ENCODE results near the gene GTPBP3.
"Not testable (repeated sequence)": the region's sequence is repeated elsewhere in the genome, so short reads cannot be mapped to it uniquely, and the experiment has no call there.

GTPBP3 gene, protein sequence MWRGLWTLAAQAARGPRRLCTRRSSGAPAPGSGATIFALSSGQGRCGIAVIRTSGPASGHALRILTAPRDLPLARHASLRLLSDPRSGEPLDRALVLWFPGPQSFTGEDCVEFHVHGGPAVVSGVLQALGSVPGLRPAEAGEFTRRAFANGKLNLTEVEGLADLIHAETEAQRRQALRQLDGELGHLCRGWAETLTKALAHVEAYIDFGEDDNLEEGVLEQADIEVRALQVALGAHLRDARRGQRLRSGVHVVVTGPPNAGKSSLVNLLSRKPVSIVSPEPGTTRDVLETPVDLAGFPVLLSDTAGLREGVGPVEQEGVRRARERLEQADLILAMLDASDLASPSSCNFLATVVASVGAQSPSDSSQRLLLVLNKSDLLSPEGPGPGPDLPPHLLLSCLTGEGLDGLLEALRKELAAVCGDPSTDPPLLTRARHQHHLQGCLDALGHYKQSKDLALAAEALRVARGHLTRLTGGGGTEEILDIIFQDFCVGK

DNA sequence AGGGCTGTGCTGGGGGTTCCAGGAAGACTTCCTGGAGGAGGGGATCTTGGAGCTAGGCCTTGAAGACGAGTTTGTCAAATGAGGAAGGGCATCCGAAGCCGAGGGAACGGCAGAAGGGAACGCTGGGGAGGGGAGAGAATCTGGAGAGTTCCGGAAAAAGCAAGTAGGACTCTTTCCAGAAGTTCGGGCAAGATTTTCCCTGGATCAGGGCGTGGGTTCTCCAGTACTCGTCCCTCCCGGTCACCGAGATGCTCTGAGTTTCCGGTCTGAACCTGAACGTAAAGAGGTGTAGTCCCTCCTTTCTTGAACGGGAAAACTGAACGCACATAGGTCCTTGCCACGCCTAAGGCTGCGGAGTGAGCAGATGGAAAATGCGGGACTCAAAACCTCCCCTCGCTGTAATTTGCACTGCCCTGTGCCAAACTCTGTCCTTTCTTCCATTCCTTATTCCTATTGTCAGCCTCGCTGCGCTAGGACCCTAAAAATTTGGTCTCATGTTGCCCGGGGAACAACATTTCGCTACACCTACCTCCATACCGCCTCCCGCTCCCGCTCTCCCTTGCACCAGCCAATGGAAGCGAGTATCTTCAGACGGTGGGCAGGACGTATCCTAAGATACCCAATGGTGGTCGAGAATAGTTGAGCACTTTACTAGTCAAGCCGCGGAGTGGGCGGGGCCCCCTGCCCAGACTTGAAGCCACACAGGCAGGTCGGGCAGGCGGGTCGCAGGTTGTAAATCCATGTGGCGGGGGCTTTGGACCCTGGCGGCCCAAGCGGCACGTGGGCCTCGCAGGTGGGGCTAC lies at the start of gene GTPBP3:
Gene GTPBP3, plus strand, starts transcription at position 682 of the 803 bp plus-strand sequence. Its CDS starts 59 bp downstream, at position 741.
- peak; percentile 97 for DNase-seq

DNA sequence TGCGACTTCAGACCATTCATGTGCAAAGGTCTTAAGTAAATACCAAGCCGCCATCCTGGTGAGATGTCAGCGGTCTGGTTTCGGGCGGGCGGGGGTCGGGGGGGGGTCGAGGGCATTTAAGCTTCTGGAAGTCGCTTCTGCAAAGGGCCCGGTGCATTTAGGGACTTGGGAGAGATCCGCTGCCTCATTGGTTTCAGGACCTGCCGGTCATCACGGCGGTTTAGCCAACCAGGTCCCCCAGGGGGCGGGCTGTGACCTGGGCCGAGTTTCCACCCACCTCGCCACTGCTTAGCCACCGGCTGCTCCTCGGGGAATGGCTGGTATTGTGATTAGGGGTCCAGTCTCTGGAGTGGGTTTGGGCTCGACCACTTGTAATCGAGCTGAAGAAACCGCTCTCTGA lies 47.9 kb upstream of the GTPBP3 start:
- no peak for DNase-seq

DNA sequence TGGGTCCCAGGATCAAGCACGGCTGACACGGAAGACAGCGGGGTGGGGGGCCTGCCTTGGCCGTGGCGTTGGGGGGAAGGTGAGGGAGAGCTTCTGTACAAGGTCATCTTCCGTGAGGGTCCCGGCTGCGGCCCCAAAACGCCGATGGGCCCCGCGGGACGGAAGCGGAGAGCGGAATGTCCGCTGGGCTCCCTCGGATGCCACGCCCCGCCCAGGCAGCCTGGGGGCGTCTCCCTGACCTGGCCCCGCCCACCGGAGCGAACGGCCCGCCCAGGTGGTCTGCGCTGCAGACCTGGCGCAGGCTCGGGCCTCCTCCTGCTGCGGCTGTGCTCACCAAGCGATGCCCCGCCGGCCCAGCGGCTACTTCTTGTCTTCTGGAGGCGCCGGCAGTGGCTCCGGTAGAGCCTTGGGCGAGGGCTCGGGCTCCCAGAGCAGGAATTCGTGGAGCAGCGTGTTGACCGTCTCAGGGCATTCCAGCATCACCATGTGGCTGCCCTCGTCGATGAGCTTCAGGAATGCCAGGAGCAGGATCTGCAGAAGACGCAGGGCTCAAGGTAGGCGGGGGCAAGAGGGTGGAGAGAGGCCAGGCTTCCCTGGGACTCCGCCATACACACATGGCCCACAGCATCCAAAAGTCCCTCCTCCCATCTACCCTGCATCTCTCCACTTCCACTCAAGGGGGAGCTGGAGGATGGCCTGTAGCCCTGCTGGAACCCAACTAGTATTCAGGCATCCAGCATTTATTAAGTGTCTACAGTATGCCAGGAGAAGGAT lies 44.9 kb upstream of the GTPBP3 start:
- peak; percentile 16 for DNase-seq

DNA sequence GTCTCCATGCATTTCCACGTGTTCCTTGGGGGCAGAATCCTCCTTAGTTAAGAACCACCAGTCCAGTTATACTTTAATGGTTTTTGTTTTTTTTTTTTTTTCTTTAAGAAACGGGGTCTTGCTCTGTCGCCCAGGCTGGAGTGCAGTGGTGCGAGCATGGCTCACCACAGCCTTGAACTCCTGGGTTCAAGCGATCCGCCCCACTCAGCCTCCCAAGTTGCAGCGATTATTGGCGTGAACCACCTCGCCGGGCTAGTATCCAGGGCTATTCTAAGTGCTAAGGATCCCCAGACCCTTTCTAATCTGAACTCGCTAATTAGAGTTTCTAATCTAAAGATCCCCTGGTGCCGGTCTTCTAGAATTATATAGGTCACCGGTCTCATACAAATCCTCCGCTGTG lies 43.7 kb upstream of the GTPBP3 start:
- DNase-seq, result no peak

DNA sequence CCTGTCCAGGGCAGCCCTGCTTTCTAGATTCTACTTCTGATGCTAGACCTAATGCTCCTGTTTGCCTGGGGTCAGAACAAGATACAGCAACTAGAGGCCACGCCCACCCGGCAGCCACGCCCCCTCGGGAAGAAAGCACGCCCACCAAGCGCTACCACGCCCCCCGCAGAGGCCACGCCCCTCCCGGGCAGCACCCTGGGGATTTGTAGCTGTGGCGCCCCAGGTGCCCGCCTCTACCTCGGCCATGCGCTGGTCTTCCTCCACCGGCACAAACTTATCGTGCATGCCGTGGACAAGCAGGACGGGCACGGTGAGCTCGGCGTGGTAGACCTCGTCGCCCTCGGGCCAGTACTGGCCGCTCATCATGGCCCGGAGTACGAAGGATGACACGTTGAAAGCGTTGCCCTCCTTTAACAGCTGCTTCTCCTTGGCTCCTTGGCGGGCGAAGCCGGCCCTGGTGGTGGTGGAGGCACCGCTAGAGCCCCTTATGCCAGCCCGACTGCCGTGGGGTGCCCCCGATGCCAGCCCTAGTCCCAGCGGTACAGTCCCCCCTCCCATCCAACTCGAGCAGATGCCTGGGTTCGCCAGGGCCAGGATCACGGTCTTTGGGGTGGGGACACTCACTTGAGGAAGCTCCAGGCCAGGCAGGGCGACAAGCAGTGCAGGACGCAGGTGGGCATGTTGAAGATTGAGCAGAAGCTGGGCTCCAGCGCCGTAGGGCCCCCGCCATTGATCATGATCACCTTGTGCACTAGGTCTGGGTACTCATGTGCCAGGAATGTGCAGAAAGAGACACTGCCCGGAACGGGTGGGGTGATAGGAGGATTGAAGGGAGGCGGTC lies 43.1 kb upstream of the GTPBP3 start:
- DNase-seq, result no peak

DNA sequence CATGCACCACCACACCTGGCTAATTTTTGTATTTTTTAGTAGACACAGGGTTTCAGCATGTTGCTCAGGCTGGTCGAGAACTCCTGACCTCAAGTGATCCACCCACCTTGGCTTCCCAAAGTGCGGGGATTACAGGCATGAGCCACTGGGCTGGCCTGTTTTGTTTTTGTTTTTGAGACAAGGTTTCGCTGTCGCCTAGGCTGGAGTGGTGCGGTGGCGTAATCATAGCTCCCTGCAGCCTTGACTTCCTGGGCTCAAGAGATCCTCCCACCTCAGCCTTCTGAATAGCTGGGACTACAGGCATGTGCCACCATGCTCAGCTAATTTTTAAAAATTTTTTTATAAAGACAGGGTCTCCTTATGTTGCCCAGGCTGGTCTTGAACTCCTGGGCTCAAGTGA lies 41.8 kb upstream of the GTPBP3 start:
- not testable (repeated sequence) for DNase-seq

DNA sequence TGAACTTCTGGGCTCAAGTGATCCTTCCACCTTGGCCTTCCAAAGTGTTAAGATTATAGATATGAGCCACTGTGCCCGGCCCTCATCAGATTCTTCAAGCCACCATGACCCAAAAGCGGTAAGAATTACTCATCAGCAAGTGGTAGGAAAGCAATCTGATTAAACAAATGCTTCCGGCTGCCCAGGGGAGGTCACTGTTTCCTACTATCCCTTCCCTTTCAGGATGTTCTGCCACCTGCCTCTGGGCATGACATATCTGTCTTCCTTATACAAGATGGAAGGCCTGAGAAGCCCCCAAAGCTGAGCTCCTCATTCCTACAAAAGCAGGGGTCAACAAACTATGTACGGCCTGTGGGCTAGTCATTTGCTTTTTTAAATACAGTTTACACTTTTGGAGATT lies 41.1 kb upstream of the GTPBP3 start:
- no peak for DNase-seq

DNA sequence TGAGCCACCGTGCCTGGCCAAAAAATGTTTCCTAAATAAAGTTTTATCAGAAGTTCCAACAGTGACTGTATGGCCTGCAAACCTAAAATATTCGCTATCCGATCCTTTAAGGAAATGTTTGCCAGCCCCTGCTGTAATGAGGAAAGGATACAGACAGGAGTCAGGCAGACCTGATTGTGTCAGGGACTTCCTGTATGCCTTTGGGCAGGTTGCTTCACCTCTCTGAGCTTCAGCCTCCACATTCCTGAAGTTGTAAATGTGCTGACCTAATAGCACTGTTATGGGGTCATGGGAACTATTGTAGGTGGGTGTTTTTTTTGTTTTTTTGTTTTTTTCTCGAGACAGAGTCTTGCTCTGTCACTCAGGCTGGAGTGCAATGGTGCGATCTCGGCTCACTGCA lies 40.4 kb upstream of the GTPBP3 start:
- no peak for DNase-seq

- no peak for DNase-seq
Observed at GRCh38 chr19:17300992-17301619, 36.2 kb upstream of the GTPBP3 start.

DNA sequence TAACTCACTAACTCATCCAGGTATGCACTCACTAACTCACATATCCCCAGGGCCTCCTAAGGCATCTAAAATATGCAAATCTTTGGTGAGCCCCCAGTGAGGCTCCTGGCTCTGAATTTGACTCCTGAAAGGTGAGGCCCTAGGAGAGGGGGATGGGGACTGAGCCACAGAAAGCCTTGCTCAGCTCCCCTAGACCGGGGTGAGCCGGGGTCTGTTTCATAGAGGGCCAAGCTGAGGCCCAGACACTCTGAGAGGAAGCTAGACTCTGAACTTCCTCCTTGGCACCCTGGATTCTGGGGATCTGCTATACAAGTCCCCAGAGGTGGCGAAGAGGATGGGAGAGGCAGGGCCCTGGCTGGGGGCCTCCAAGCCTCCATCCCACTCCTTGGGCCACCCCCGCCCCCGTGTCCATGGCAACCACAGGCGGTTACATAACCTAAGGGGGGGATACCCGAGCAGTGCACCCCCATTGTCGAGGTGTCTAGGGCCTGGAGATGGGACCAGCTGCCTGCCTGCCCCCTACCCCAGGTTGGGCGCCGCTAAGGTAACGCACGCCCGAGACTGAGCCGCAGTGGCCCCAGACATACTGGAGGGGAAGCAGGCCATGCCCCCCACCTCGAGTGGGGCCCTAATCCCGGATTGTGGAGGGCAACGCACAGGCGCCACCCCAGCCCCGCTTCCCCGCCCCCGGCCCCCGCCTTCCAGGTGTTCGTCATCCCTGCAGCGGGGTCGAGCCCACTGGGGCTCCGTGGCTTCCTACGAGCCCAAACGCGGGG lies 34.8 kb upstream of the GTPBP3 start:
- DNase-seq, result no peak

- peak; percentile 77 for DNase-seq
Observed at GRCh38 chr19:17303167-17303939, 34.0 kb upstream of the GTPBP3 start, which contains the start of gene ABHD8. ABHD8 (minus strand) TSS chr19:17303425; CDS start chr19:17301616, 1,809 bp downstream.

GRCh38 chr19:17303940-17304267 lies 33.4 kb upstream of the GTPBP3 start:
- DNase-seq, result no peak

DNA sequence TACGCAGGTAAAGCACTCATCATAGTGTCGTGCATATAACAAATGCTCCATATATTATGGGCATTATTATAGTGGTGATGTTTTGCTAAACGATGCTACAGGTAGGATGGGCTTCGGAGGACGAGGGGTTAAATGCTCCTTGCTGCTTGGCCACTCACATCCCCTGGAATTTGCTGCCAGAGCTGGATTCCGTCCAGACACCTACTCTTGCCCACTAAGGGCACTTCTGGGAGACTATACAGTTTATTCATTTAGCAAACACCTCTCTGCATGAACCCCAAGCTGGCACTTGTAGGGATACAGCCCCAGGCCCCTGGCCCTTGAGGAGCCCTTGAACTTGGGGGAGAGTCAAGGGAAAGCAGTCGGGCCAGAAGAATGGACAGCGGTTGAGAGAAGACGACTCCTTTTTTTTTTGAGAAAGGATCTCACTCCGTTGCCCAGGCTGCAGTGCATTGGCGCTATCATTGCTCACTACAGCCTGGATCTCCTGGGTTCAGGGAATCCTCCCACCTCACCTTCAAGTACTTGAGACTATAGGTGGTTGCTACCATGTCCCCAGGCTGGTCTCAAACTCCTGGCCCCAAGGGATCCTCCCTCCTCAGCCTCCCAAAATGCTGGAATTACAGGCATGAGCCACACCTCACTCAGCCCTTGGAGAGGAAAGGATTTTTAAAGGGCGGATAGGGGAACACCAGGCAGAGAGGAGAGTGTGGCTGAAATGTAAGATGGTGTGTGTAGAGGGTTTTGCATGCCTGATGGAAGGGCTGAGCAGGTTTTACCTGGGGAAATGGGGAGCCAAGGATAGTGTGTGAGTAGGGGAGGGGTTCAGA lies 32.8 kb upstream of the GTPBP3 start:
- DNase-seq, result no peak

DNA sequence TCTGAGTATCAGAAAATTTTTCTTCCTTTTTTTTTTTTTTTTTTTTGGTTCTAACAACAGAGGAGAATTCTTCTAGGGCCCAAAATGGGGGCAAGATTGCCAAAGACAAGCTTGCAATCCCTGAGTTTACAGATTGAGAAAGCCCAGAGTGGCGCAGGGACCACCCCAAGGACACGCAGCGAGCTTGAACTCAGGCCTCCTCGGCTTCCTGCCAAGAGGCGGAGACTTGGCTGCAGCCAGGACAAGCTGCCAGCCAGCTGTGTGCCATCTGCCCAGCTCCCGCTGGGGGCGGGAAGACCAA lies 32.2 kb upstream of the GTPBP3 start:
- DNase-seq, result no peak

DNA sequence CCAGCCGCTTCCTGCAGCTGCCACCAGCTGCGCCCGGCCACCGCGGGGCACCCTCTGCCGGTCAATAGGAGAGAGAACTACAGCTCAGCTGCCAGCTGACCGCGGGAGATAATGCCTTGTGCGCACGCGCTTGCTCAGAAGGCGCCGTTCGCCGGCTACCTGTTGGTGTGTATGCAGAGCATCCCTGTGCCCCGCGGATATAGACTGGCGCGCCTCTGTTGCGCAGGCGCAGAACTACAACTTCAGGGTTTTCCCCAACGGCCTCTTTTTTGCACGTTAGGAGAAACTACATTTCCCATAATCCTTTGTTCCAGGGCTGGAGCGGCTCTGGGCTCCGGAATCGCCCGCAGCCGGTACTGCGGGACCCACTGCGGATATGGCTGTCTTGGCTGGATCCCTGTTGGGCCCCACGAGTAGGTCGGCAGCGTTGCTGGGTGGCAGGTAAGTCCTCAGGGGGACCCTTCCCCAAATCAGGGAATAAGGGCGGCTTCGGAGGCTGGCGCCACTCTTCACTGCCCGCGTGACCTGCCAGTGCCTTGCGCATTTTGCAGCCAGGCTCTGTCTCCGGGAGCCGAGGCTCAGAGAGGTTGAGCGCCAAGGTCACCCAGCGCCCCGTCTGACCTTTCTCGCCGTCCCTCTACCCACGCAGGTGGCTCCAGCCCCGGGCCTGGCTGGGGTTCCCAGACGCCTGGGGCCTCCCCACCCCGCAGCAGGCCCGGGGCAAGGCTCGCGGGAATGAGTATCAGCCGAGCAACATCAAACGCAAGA lies 31.7 kb upstream of the GTPBP3 start, which contains the start of gene MRPL34:
Gene MRPL34, plus strand, starts transcription at position 356 of the 768 bp plus-strand sequence. Its CDS starts 21 bp downstream, at position 377.
- DNase-seq, result peak; percentile 99

DNA sequence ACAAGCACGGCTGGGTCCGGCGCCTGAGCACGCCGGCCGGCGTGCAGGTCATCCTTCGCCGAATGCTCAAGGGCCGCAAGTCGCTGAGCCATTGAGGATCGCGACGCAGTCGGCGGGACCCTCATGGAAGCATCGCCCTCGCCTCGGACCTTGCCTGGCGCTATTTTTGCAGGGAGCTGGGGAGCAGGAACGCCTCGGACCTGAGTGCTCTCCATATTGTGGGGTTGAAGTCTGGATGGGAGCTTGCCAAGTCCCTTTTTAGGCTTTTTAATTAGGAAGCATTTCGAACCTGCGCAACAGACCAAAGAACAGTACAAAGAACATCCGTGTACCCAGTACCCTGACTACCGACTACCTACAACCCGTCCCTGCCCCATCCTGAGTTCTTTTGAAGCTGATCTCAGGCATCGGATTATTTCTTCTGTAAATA lies 31.1 kb upstream of the GTPBP3 start:
- DNase-seq, result no peak

- DNase-seq, result no peak
Observed at GRCh38 chr19:17307876-17308377, 29.4 kb upstream of the GTPBP3 start.
